Kidney tubule cell (primary cell): ENCODE data around the gene POLR2E.

Experiments used
- DNase-seq: peaks from one replicate; pipeline ENCODE4 v3.0.0-alpha.2; 2018; ENCODE audit warnings: low spot score

The POLR2E gene

GRCh38 chr19:1079566-1080111, 15.5 kb downstream of the POLR2E start:
- no peak for DNase-seq

- peak; percentile 85 for DNase-seq
Measured at GRCh38 chr19:1076951-1077350, 18.2 kb downstream of the POLR2E start.

- DNase-seq, result no peak
Measured at GRCh38 chr19:1076046-1076386, 19.2 kb downstream of the POLR2E start.

- peak; percentile 62 for DNase-seq
Measured at GRCh38 chr19:1074544-1075283, 20.5 kb downstream of the POLR2E start.

GRCh38 chr19:1073956-1074517, 21.1 kb downstream of the POLR2E start:
- no peak for DNase-seq

- DNase-seq, result no peak
Measured at GRCh38 chr19:1073063-1073955, 21.9 kb downstream of the POLR2E start.

GRCh38 chr19:1072371-1073015, 22.7 kb downstream of the POLR2E start:
- no peak for DNase-seq

GRCh38 chr19:1070931-1071791, 24.0 kb downstream of the POLR2E start:
- no peak for DNase-seq

- no peak for DNase-seq
Measured at GRCh38 chr19:1070576-1070930, 24.6 kb downstream of the POLR2E start.

- peak; percentile 21 for DNase-seq
Measured at GRCh38 chr19:1069009-1069779, 26.0 kb downstream of the POLR2E start.

- no peak for DNase-seq
Measured at GRCh38 chr19:1068009-1069001, 26.9 kb downstream of the POLR2E start.

GRCh38 chr19:1067341-1067957, 27.7 kb downstream of the POLR2E start:
- no peak for DNase-seq

- no peak for DNase-seq
Measured at GRCh38 chr19:1066748-1067340, 28.3 kb downstream of the POLR2E start, which contains the start of gene ARHGAP45. Gene ARHGAP45, plus strand, starts transcription at chr19:1067167. Its CDS starts 239 bp downstream, at chr19:1067406.

- no peak for DNase-seq
Measured at GRCh38 chr19:1066251-1066747, 28.9 kb downstream of the POLR2E start.

- peak; percentile 63 for DNase-seq
Measured at GRCh38 chr19:1065606-1066109, 29.5 kb downstream of the POLR2E start.

GRCh38 chr19:1064661-1065605, 30.2 kb downstream of the POLR2E start:
- DNase-seq, result peak; percentile 71
